ENCODE measurements around the gene KRTAP20-1.

GRCh38 chr21:30625449-30626165, 9.4 kb downstream of the KRTAP20-1 start:
- TF ChIP-seq, protein P1, sequence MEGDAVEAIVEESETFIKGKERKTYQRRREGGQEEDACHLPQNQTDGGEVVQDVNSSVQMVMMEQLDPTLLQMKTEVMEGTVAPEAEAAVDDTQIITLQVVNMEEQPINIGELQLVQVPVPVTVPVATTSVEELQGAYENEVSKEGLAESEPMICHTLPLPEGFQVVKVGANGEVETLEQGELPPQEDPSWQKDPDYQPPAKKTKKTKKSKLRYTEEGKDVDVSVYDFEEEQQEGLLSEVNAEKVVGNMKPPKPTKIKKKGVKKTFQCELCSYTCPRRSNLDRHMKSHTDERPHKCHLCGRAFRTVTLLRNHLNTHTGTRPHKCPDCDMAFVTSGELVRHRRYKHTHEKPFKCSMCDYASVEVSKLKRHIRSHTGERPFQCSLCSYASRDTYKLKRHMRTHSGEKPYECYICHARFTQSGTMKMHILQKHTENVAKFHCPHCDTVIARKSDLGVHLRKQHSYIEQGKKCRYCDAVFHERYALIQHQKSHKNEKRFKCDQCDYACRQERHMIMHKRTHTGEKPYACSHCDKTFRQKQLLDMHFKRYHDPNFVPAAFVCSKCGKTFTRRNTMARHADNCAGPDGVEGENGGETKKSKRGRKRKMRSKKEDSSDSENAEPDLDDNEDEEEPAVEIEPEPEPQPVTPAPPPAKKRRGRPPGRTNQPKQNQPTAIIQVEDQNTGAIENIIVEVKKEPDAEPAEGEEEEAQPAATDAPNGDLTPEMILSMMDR (IDR thresholded peaks at IDR 0.05) = no peak
- TF ChIP-seq POLR2A (IDR thresholded peaks at IDR 0.05) = no peak

Data from uterus (tissue), 2 donors.